Measurements from ENCODE around the gene ASCC1. TPM values are rescaled to one million over a fixed set of nuclear protein-coding genes. Genes with fewer than 3 reads are reported as not detected.

The ASCC1 gene
- total RNA-seq, 1 donor from 2014 or later: 21.2 TPM

DNA sequence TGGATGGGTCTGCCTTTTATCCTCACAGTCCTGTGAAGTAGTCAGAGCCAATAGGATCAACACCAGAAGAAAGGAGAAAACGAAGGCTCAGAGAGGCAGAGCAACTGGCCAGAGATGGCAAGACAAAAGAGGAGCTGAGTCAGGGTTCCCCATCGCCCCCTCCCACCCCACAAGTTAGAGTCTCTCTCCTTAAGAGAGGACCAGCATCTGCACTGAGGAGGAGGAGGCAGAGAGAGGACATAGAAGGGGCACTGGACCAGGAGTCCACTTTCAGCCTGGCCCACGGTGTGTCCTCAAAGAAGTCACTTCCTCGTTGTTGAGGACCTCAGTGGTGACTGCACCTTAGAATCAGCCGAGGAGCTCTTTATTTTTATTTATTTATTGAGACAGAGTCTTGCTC, 139.3 kb downstream of the ASCC1 start:
- no peak for DNase-seq (ENCODE audit: low spot score)
- intact Hi-C loops (cut with DNase I): no loop called here

DNA sequence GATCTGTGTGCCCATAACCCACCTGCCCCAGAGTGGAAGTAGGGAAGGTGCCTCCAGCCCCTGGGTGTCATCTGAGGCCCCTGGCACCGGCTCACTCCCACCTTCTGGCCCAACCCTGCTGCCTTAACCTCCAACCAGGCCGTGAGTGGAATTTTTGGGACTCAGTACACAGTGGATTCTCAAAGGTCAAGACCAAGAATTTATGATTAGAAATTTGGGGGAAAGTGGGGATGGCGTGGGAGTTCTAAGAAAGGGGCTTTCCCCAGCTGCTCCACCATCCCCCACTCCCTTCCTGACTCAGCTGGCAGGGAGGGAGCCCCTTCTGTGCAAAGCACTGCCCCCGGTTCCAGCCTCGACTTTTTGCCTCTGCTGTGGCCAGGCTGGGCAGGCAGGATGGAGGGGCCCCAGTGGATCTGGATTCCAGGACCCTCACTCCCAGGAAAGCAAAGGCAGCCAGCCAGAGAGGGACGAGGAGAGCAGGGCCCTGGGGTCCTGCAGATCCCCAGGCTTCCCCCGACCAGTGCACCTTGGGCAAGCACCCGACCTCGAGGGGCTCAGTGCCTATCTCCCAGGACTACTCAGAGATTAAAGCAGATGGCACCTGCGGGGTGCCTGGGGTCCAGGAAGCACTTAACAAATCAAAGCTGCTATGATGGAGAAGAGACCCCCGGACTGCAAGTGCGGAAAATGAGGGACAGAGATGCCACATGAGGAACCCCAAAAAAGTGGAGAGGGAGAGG, 140.5 kb downstream of the ASCC1 start:
- no peak for DNase-seq (ENCODE audit: low spot score)
- intact Hi-C loops (cut with DNase I): no loop called here

- intact Hi-C loops (cut with DNase I): no loop called here
- no peak for DNase-seq (ENCODE audit: low spot score)
Observed at GRCh38 chr10:72074574-72075375, 141.3 kb downstream of the ASCC1 start.

DNA sequence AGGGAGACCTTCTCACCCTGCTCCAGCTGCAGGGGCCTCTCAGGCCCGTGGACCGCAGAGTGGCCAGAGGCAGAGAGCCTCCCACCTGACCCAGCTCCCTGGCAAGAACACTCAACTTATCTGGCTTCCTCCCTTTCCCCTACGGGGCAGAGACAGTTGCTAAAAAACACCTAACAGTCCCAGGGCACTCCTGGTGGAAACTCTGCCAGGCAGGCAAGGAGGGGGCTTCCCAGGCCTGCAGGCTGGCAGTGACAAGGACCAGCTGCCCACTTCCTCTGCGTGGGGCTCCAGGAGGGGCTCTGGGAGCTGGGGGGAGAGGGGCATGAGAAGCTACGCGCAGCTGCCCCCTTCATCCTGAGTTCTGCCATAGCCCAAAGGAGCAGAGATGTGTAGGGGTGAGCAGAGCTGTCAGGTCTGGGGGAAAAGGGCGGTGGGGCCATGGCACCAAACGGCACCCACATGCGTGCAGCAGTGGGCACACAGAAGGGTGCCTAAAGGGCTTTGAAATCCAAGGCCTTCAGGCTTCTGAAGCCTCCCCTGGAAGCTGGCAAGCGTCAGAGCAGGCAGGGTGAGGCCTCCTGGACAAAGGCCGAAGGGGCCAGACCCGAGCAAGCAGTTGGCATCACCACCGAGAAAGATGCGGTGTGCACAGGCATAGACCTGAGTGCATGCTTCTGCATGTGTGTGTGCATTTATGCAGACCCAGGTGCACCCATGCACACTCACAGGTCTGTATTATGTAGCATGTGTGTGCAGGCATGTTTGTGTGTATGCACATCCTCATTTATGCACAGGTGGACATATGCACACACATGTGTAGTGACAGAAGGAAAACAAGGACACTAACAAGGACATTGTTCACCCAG, 142.1 kb downstream of the ASCC1 start:
- DNase-seq (ENCODE audit: low spot score): no peak
- intact Hi-C loops (cut with DNase I): no loop called here

GRCh38 chr10:72072639-72073038, 143.4 kb downstream of the ASCC1 start:
- DNase-seq (ENCODE audit: low spot score): no peak
- intact Hi-C loops (cut with DNase I): no loop called here

DNA sequence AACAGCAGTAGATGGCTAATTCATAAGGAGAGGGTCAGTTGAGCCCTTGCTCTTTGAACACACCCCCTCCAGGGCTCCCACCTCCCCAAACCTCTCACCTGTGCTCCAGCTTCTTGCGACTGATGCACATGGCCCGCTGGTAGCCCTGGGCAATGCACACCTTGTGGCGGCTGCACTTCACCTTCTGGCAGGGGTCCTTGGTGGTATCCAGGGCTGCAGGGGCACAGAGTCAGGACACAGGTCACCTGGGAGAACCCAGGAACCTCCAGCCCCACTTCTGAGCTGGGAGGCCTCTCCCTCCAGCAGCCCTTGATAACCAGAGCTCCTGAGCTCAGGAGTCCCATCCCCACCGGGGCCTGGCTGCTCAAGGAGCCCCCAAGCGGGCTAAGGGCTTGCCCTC, 144.0 kb downstream of the ASCC1 start:
- DNase-seq (ENCODE audit: low spot score): no peak
- intact Hi-C loops (cut with DNase I): no loop called here

- DNase-seq (ENCODE audit: low spot score): no peak
- intact Hi-C loops (cut with DNase I): loop anchor here (1.0 to 5.0 kb wide), 2 partner anchors 22 to 42 kb away; no protein-coding TSS in a partner anchor
Observed at GRCh38 chr10:72069751-72070526, 146.1 kb downstream of the ASCC1 start.

- no peak for DNase-seq (ENCODE audit: low spot score)
- intact Hi-C loops (cut with DNase I): loop anchor here (1.0 to 5.0 kb wide), 2 partner anchors 23 to 43 kb away; no protein-coding TSS in a partner anchor
Observed at GRCh38 chr10:72068901-72069446, 147.1 kb downstream of the ASCC1 start.

DNA sequence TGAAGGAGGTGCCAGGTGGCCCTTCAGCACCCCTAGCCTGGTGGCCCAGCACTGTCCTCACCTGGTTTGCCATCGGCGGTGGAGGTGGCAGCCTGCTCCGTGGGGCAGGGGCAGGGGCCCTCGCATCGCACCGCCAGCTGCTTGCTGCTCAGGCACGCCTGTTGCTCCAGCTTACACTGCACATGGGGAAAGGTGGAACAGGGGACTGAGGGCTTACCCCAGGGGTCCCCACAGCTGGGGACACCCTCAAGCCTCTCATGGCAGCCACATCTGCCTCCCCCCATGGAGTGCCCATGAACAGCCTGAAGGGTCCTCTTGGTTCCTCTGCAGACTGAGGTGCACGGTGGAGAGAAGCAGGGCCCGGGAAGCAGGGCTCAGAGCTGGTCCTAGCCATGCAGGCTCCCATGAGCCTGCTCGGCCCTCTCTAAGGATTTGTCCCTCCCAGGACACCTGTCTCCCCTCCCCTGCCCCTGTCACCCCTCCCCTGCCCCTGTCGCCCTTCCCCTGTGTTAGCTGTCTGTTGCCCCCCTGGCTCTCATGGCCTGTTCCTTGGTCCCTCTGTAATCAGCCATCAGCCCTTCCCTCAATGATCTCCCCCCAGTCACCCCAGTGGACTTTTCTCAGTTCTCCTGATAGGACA, 147.8 kb downstream of the ASCC1 start:
- intact Hi-C loops (cut with DNase I): loop anchor here (5.0 kb wide), 1 partner anchor 44 kb away; no protein-coding TSS in a partner anchor

DNA sequence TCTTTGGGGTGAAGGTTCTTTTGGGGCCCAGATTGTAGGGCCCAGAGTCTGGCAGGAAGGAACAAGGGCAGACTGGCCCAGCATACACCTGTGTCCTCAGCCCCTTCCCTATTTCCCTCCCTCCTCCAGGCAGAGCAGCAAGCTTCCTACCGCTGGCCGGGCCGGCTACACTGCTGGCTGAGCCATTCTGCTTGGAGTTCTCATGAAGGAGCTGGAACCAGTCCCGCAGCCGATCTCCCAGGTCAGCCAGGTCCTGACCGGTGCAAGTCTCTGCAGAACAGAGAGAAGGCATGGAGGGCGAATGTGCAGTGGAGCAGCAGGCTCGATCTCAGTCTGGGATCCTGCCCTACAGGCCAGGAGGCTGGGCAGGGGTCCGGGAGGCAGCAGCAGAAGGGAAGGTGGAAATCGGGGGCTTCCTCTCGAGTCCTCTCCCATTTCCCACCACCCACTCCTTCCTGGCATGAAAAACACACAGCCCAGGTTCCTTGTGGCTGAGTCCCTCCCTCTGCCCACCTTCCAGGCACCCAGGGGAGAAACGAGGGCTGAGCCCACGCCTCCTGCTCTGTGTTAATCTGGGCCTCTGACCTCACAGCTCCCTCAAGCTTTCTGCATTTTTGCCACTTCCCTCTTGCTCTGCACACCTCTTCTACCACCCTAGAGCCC, 148.5 kb downstream of the ASCC1 start:
- DNase-seq (ENCODE audit: low spot score): no peak
- intact Hi-C loops (cut with DNase I): loop anchor here (5.0 kb wide), 1 partner anchor 45 kb away; no protein-coding TSS in a partner anchor

More for the DNA sequence above, 147.8 kb downstream of the ASCC1 start:
- no peak for DNase-seq (ENCODE audit: low spot score)

DNA sequence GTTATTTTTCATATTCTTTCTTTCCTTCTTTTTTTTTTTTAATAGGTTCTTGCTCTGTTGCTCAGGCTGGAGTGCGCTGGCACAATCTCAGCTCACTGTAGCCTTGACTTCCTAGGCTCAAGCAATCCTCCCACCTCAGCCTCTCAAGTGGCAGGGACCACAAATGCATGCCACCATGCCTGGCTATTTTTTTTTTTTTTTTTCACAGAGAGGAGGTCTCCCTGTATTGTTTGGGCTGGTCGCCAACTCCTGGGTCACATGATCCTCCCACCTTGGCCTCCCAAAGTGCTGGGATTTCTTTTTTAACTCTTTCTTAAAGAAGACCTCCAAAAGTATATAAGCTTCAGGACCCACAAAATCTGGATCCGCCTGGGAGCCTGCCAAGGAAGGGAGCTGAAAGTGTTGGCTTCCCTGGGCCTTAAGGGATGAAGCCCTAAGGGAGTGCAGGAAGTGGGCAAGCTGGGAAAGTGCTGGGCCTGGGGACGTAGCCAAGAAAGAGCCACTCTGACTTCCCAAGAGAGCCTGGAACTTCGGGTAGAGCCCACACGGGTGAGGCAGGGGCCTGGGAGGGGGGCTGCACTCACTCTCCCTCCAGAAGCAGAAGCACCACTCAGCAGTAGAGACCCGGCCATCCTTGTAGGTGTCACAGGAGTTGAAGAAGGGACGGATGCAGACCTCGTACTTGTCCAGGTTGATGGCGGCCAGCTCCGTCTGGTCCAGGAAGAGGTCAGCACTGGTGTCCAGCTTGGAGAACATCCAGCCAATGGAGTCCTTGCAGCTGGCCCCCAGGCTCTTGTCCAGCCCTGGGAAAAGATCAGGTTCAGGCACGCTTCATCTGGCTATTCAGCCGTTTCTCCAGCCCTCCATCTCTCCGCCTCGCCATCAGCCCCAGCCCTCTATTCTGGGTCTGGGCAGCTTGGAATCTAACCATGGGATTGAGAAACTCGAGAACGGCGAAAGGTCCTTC, 149.5 kb downstream of the ASCC1 start:
- intact Hi-C loops (cut with DNase I): loop anchor here (5.0 kb wide), 1 partner anchor 46 kb away; no protein-coding TSS in a partner anchor
- DNase-seq (ENCODE audit: low spot score): no peak

GRCh38 chr10:72065439-72066025, 150.5 kb downstream of the ASCC1 start:
- no peak for DNase-seq (ENCODE audit: low spot score)
- intact Hi-C loops (cut with DNase I): loop anchor here (5.0 kb wide), 1 partner anchor 47 kb away; no protein-coding TSS in a partner anchor

GRCh38 chr10:72063703-72064391, 152.2 kb downstream of the ASCC1 start:
- no peak for DNase-seq (ENCODE audit: low spot score)
- intact Hi-C loops (cut with DNase I): no loop called here

DNA sequence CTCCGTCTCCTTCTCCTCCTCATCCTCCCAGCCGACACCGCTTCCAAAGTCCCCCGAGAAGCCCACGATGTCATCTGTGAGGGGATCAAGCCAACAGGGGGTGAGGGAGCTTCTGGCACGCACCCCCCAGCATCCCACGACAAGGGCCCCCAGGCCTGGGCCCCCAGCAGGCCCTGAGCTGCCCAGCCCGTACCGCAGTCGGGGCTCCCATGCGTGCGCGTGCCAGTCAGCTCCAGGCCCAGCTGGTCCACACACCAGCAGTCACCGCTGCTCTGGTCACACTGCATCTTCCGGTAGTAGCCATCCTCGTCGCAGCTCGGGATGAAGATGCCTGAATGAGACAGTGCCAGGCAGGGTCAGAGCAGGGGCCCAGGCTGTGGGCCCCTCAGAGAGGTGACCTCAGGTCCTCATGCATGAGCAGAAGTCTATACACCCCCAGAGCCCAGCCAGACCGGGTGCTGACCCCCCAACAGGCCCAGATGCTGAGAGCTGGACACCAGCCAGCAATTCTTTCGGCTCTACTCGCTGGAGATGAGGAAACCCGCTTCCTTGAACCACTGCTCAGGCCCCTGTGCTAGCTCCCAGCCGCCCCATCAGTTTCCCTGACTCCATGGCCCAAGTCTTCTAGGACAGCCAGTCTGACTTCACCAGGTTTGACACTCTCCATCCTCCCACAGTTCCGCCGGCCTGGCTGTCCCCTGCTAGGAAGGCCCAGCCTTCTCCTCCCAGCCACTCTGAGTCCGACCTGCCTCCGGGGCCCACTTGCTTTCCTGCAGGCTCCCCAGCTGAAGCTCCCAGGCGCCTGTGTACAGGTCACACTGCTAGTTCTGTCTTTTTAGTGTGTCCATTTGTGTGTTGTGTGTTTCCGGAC, 153.0 kb downstream of the ASCC1 start:
- intact Hi-C loops (cut with DNase I): no loop called here
- no peak for DNase-seq (ENCODE audit: low spot score)

DNA sequence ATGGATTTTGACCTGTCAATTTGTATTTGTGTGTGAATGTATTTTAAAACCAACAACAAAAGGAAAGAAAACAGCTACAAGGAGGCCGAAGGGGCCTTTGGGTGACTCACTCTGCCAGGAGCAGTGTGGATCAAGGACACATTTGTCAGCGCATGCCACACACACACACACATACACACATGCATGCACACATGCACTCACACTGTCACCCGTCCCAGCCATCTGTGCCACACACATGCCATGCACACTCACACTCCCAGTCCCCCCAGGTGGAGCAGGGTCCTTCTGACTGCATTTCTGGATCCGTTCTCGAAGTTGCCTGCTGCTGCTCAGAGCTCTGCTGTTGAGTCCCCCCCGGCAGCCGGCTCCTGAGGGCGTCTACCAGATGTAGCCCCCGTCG, 153.7 kb downstream of the ASCC1 start:
- no peak for DNase-seq (ENCODE audit: low spot score)
- intact Hi-C loops (cut with DNase I): no loop called here

Measured in cardiac septum (tissue), 1 donor.